AG04449 (cell line): ENCODE results near the gene LRRTM3.

Experiments used
- CTCF ChIA-PET: fragments of 350-600 bp; formaldehyde crosslinking; extraction: SDS; loops from one replicate; lab custom pipeline; 2021; ENCODE audit warnings: antibody characterized with exemption; lab: Yijun Ruan, JAX
- POLR2A ChIA-PET: fragments of 400-600, 350-600 bp; formaldehyde crosslinking; extraction: SDS; loops from one replicate; lab custom pipeline; 2020; ENCODE audit warnings: antibody characterized with exemption, inconsistent platforms; lab: Yijun Ruan, JAX
- DNase-seq: peaks from one replicate; pipeline ENCODE4 v3.0.0-alpha.2; 2010; ENCODE audit warnings: low read depth, low spot score
- H3K4me3 ChIP-seq: 2 replicates; pipeline ENCODE4 v1.5.1; 2011; ENCODE audit warnings: low read depth, mild to moderate bottlenecking, control low read depth, low read length
- TF ChIP-seq, protein P1 (sequence below): IDR thresholded peaks from one replicate; pipeline ENCODE4 v1.5.1; 2011; ENCODE audit warnings: mild to moderate bottlenecking, moderate library complexity, low read length, control low read depth, inconsistent platforms; ENCODE audit not compliant: insufficient read depth; ENCODE audit errors: missing control alignments

Gene LRRTM3

DNA sequence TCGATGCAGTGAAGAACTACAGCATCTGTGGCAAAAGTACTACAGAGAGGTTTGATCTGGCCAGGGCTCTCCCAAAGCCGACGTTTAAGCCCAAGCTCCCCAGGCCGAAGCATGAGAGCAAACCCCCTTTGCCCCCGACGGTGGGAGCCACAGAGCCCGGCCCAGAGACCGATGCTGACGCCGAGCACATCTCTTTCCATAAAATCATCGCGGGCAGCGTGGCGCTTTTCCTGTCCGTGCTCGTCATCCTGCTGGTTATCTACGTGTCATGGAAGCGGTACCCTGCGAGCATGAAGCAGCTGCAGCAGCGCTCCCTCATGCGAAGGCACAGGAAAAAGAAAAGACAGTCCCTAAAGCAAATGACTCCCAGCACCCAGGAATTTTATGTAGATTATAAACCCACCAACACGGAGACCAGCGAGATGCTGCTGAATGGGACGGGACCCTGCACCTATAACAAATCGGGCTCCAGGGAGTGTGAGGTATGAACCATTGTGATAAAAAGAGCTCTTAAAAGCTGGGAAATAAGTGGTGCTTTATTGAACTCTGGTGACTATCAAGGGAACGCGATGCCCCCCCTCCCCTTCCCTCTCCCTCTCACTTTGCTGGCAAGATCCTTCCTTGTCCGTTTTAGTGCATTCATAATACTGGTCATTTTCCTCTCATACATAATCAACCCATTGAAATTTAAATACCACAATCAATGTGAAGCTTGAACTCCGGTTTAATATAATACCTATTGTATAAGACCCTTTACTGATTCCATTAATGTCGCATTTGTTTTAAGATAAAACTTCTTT, 2.3 kb downstream of the LRRTM3 start:
- ChIA-PET CTCF (interaction anchor here (0.9 to 2.3 kb wide), 7 partner anchors 10 to 749 kb away, joined by 3 to 9 read pairs (median 4); no protein-coding TSS in a partner anchor), POLR2A (no interaction called here)
- DNase-seq, result no peak
- TF ChIP-seq, protein P1, sequence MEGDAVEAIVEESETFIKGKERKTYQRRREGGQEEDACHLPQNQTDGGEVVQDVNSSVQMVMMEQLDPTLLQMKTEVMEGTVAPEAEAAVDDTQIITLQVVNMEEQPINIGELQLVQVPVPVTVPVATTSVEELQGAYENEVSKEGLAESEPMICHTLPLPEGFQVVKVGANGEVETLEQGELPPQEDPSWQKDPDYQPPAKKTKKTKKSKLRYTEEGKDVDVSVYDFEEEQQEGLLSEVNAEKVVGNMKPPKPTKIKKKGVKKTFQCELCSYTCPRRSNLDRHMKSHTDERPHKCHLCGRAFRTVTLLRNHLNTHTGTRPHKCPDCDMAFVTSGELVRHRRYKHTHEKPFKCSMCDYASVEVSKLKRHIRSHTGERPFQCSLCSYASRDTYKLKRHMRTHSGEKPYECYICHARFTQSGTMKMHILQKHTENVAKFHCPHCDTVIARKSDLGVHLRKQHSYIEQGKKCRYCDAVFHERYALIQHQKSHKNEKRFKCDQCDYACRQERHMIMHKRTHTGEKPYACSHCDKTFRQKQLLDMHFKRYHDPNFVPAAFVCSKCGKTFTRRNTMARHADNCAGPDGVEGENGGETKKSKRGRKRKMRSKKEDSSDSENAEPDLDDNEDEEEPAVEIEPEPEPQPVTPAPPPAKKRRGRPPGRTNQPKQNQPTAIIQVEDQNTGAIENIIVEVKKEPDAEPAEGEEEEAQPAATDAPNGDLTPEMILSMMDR, result no peak
- H3K4me3 ChIP-seq, result 0 out of 2 replicates have a peak overlapping the region, but pooled peaks have one; percentile 19

DNA sequence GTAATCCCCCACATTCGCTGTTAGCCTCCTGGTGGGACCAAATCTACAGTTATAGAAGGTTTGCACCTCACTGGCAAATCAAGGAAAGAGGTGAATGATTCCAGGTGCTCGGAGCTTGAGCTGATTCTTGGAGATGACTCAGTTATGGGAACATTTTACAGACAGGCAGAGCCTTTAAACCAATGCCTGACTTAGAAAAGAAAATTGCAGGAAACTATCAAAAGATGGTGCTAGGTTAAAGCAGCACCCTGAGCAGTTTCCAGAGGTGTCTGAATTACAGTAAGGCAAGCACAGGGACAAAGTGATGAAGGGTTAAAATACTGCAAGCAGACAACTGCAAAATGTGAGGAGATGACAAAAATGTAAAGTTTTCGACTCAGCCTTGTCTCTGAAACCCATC, 2.9 kb downstream of the LRRTM3 start:
- ChIA-PET CTCF (interaction anchor here (1.2 to 2.3 kb wide), 3 partner anchors 9 to 750 kb away, joined by 3 to 9 read pairs (median 9); no protein-coding TSS in a partner anchor), POLR2A (no interaction called here)
- TF ChIP-seq, protein P1, result no peak
- no peak for DNase-seq
- no peak overlapping the region for H3K4me3 ChIP-seq

DNA sequence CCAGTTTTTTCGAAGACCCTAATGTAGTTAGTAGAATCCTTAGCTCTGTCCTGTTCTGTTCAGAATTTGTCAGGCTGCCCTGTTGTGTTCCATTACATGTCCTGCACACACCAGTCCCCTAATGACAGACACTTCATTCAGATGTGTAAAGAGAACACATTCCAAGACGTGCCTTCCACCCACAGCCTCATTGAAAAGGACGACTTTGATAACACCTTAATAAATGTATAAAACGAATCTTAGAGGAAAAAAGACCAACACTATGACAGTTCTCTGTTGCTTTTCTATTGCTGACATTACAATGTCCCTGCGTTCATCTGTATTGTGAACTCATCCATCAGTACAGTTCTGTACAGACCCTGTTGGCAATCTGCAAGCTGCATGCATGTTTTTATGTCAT, 3.5 kb downstream of the LRRTM3 start:
- DNase-seq, result no peak
- TF ChIP-seq, protein P1, result no peak
- ChIA-PET POLR2A (no interaction called here), CTCF (interaction anchor here (1.2 to 2.1 kb wide), 2 partner anchors 344 to 750 kb away, joined by 3 to 9 read pairs; no protein-coding TSS in a partner anchor)
- H3K4me3 ChIP-seq, result no peak overlapping the region

DNA sequence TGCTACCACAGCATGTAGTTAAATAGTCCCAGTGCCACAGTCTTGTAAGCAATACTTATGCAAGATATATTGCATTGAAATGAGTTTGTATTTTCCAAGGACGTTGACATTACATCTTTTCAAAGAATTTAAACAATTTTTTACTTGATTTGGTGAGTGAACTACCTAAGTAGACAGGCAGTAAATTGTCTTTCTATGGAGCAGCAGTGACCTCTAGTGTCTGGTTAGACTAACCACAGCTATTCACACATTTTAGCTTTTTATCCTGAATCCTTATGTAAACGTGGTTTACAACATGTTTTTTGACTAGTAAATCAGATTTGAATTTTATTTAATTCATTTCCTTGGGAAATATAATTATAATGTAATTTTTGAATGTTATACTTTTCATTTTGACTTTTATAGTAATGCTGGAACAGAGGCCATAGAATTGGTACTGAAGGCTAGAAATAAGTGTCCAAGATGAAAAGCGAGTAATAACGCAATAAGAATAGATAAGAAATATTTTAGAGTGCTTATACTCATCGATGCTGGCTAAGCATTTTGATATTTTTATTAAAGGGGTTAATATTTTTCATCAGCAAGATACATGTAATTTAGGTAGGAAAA, 5.6 kb downstream of the LRRTM3 start:
- ChIA-PET POLR2A (no interaction called here), CTCF (interaction anchor here (0.8 to 1.6 kb wide), 5 partner anchors 14 to 751 kb away, joined by 3 to 5 read pairs (median 4); no protein-coding TSS in a partner anchor)
- DNase-seq, result peak; percentile 47
- H3K4me3 ChIP-seq, result no peak overlapping the region
- TF ChIP-seq, protein P1, result peak; percentile 56

DNA sequence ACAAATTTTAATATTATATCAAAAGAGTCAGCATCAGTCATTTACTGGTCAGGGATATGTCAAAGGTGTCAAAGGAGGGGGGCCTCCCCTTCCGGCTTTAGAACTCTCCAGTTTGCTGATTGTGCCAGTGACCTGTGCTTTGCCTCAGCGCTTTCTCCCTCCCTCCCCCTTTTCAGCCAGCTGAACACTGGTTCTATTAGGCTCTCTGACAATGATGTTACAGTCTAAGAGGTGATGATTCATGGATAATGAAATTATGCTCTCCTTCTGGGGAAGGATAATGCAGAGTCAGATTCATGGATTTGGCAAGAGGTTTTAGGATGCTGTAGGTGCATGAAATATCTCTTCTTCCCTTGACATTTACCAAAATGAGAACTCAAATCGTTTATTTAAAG, 6.1 kb downstream of the LRRTM3 start:
- DNase-seq, result no peak
- ChIA-PET CTCF (interaction anchor here (0.8 to 1.6 kb wide), 6 partner anchors 9 to 752 kb away, joined by 3 to 5 read pairs (median 4); no protein-coding TSS in a partner anchor), POLR2A (no interaction called here)
- H3K4me3 ChIP-seq, result no peak overlapping the region
- TF ChIP-seq, protein P1, result no peak

DNA sequence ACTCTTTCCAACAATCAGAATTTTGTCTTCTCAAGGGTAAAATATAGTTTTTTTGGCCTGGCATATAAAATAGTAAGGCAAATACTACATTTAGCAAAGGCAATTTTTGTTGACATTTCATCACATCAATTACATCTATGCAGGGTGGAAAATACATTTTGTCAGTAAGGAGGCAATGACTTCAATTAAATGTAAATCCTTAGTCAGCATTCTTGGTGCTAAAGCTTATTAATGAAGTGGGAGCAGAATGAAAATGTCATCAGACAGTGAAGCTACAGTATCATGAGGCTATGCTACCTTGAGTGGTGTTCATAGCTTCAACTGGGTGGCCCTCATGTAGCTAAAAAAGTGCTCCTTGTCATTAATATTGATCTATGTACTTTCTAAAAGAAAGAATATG, 8.9 kb downstream of the LRRTM3 start:
- ChIA-PET POLR2A (no interaction called here), CTCF (interaction anchor here (1.2 kb wide), 1 partner anchor 845 kb away, joined by 3 read pairs; no protein-coding TSS in a partner anchor)
- DNase-seq, result no peak
- TF ChIP-seq, protein P1, result no peak
- no peak overlapping the region for H3K4me3 ChIP-seq
